Activated CD4-positive, alpha-beta T cell treated with anti-CD3 and anti-CD28 coated beads, Interleukin-2, amount 50 U/mL, for 24 hours (primary cell): ENCODE results near the gene NFIX.

ENCODE experiments used
- DNase-seq, 2 donors: peaks; one replicate each; pipeline ENCODE4 v3.0.0-alpha.2; 2020; ENCODE audit warnings: low read depth in 1 of 2, low spot score in 1 of 2

NFIX gene

GRCh38 chr19:13054626-13055212, 59.4 kb downstream of the NFIX start:
- DNase-seq: no peak

- no peak for DNase-seq
Observed at GRCh38 chr19:13055213-13056051, 60.2 kb downstream of the NFIX start.

GRCh38 chr19:13056052-13056660, 60.9 kb downstream of the NFIX start:
- no peak for DNase-seq

GRCh38 chr19:13057147-13057572, 61.9 kb downstream of the NFIX start:
- DNase-seq: no peak

- no peak for DNase-seq
Observed at GRCh38 chr19:13057744-13058143, 62.5 kb downstream of the NFIX start.

- no peak for DNase-seq
Observed at GRCh38 chr19:13058951-13059660, 63.8 kb downstream of the NFIX start.

GRCh38 chr19:13060233-13060963, 65.1 kb downstream of the NFIX start:
- DNase-seq: no peak

- peak; percentile 56 to 65 for DNase-seq
Observed at GRCh38 chr19:13060964-13061927, 66.0 kb downstream of the NFIX start.

- no peak for DNase-seq
Observed at GRCh38 chr19:13062317-13062716, 67.0 kb downstream of the NFIX start.

GRCh38 chr19:13063461-13064091, 68.3 kb downstream of the NFIX start:
- no peak for DNase-seq

GRCh38 chr19:13064092-13064489, 68.8 kb downstream of the NFIX start:
- DNase-seq: no peak

- DNase-seq: no peak
Observed at GRCh38 chr19:13066226-13066625, 71.0 kb downstream of the NFIX start.

- no peak for DNase-seq
Observed at GRCh38 chr19:13066933-13067807, 71.9 kb downstream of the NFIX start.

- DNase-seq: no peak
Observed at GRCh38 chr19:13068085-13068846, 73.0 kb downstream of the NFIX start.

GRCh38 chr19:13069415-13070359, 74.4 kb downstream of the NFIX start:
- no peak for DNase-seq

- no peak for DNase-seq
Observed at GRCh38 chr19:13070425-13071140, 75.3 kb downstream of the NFIX start.
